ENCODE results near the gene FBXO15.

FBXO15 gene

GRCh38 chr18:74110149-74110548, 37.5 kb downstream of the FBXO15 start:
- H3K9me3 Mint-ChIP-seq, result peaks cover 35% of the 10 kb centered on the region
- TF ChIP-seq CTCF (IDR thresholded peaks at IDR 0.05; ENCODE audit: unreplicated experiment in 3 of 3), result no peak
- H3K27me3 Mint-ChIP-seq (ENCODE audit: low read depth), result no peaks in the 10 kb centered on the region
- no peak overlapping the region for H3K4me3 Mint-ChIP-seq
- peaks cover 17% of the 10 kb centered on the region for H3K4me1 Mint-ChIP-seq
- peaks cover 16% of the 10 kb centered on the region for H3K36me3 Mint-ChIP-seq (ENCODE audit: low read depth)
- H3K27ac Mint-ChIP-seq, result no peak overlapping the region

- peaks cover 36% of the 10 kb centered on the region for H3K9me3 Mint-ChIP-seq
- H3K4me1 Mint-ChIP-seq, result peaks cover under 1% of the 10 kb centered on the region
- no peak for TF ChIP-seq CTCF (IDR thresholded peaks at IDR 0.05; ENCODE audit: unreplicated experiment in 3 of 3)
- H3K36me3 Mint-ChIP-seq (ENCODE audit: low read depth), result peaks cover 12% of the 10 kb centered on the region
- H3K27ac Mint-ChIP-seq, result no peak overlapping the region
- no peak overlapping the region for H3K4me3 Mint-ChIP-seq
- no peaks in the 10 kb centered on the region for H3K27me3 Mint-ChIP-seq (ENCODE audit: low read depth)
These were observed 39.2 kb downstream of the FBXO15 start for GRCh38 chr18:74108460-74108859.

- TF ChIP-seq CTCF (IDR thresholded peaks at IDR 0.05; ENCODE audit: unreplicated experiment in 3 of 3), result no peak
These were observed 49.8 kb downstream of the FBXO15 start for GRCh38 chr18:74097803-74098202.

GRCh38 chr18:74092922-74093321, 54.7 kb downstream of the FBXO15 start:
- H3K36me3 Mint-ChIP-seq (ENCODE audit: low read depth), result peaks cover 10% of the 10 kb centered on the region
- H3K9me3 Mint-ChIP-seq, result peaks cover 50% of the 10 kb centered on the region
- H3K4me1 Mint-ChIP-seq, result no peaks in the 10 kb centered on the region
- TF ChIP-seq CTCF (IDR thresholded peaks at IDR 0.05; ENCODE audit: unreplicated experiment in 3 of 3), result no peak
- H3K27ac Mint-ChIP-seq, result no peak overlapping the region
- no peak overlapping the region for H3K4me3 Mint-ChIP-seq
- H3K27me3 Mint-ChIP-seq (ENCODE audit: low read depth), result no peaks in the 10 kb centered on the region

More at GRCh38 chr18:74097803-74098202, 49.8 kb downstream of the FBXO15 start:
- H3K9me3 Mint-ChIP-seq, result peaks cover 59% of the 10 kb centered on the region
- no peaks in the 10 kb centered on the region for H3K27me3 Mint-ChIP-seq (ENCODE audit: low read depth)
- no peaks in the 10 kb centered on the region for H3K4me1 Mint-ChIP-seq
- H3K4me3 Mint-ChIP-seq, result no peak overlapping the region
- no peak overlapping the region for H3K27ac Mint-ChIP-seq
- peaks cover 12% of the 10 kb centered on the region for H3K36me3 Mint-ChIP-seq (ENCODE audit: low read depth)

- H3K27me3 Mint-ChIP-seq (ENCODE audit: low read depth), result no peaks in the 10 kb centered on the region
- H3K36me3 Mint-ChIP-seq (ENCODE audit: low read depth), result peaks cover 3% of the 10 kb centered on the region
- no peak overlapping the region for H3K4me3 Mint-ChIP-seq
- peaks cover 9% of the 10 kb centered on the region for H3K4me1 Mint-ChIP-seq
- peaks cover 11% of the 10 kb centered on the region for H3K9me3 Mint-ChIP-seq
- TF ChIP-seq CTCF (IDR thresholded peaks at IDR 0.05; ENCODE audit: unreplicated experiment in 3 of 3), result no peak
- no peak overlapping the region for H3K27ac Mint-ChIP-seq
These were observed 63.3 kb downstream of the FBXO15 start for GRCh38 chr18:74084184-74084855.

- TF ChIP-seq CTCF (IDR thresholded peaks at IDR 0.05; ENCODE audit: unreplicated experiment in 3 of 3), result no peak
- no peak overlapping the region for H3K27ac Mint-ChIP-seq
- no peaks in the 10 kb centered on the region for H3K36me3 Mint-ChIP-seq (ENCODE audit: low read depth)
- H3K4me1 Mint-ChIP-seq, result peaks cover 9% of the 10 kb centered on the region
- peaks cover 6% of the 10 kb centered on the region for H3K9me3 Mint-ChIP-seq
- no peaks in the 10 kb centered on the region for H3K27me3 Mint-ChIP-seq (ENCODE audit: low read depth)
- H3K4me3 Mint-ChIP-seq, result no peak overlapping the region
These were observed 64.1 kb downstream of the FBXO15 start for GRCh38 chr18:74083557-74083952.
